Fibroblast of skin of left biceps (primary cell): ENCODE measurements around the gene ITGB6.
"Not testable (repeated sequence)": the region's sequence is repeated elsewhere in the genome, so short reads cannot be mapped to it uniquely, and the experiment has no call there.

Experiments
- DNase-seq, 2 experiments: peaks; one replicate each; pipeline ENCODE4 v3.0.0-alpha.2; 2013; ENCODE audit warnings: low read depth in 2 of 2

Gene ITGB6

DNA sequence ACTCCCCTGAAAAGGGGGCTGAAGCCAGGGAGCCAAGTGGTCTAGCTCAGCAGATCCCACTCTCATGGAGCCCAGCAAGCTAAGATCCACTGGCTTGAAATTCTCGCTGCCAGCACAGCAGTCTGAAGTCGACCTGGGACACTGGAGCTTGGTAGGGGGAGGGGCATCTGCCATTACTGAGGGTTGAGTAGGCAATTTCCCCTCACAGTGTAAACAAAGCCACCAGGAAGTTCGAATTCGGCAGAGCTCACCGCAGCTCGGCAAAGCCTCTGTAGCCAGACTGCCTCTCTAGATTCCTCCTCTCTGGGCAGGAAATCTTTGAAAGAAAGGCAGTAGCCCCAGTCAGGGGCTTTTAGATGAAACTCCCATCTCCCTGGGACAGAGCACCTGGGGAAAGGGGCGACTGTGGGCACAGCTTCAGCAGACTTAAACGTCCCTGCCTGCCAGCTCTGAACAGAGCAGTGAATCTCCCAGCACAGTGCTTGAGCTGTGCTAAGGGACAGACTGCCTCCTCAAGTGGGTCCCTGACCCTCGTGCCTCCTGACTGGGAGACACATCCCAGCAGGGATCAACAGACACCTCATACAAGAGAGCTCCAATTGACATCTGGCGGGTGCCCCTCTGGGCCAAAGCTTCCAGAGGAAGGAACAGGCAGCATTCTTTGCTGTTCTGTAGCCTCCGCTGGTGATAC lies 18.8 kb downstream of the ITGB6 start:
- not testable (repeated sequence) for DNase-seq

DNA sequence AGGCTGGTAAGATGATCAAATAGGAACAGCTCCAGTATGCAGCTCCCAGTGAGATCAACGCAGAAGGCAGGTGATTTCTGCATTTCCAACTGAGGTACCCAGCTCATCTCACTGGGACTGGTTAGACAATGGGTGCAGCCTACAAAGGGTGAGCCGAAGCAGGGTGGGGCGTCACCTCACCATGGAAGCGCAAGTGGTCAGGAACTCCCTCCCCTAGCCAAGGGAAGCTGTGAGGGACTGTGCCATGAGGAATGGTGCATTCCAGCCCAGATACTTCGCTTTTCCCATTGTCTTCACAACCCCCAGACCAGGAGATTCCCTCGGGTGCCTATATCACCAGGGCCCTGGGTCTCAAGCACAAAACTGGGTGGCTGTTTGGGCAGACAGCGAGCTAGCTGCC lies 19.4 kb downstream of the ITGB6 start:
- DNase-seq = not testable (repeated sequence)

DNA sequence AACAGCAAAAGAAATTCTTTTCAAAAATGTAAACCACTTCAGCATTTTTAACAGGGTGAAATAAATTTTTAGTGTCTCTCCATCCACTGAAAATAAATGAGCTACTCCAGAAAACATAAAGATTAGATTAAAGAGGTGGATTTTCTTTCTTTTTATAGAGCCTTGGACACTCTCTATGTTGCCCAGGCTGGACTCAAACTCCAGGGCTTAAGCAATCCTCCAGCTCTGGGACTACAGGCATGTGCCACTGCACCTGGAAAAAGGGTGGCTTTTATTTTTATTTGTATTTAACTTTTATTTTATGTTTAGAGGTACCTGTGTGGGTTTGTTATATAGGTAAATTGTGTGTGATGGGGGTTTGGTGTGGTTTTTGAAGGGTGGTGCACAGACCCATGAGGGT lies 19.9 kb downstream of the ITGB6 start:
- no peak for DNase-seq

DNA sequence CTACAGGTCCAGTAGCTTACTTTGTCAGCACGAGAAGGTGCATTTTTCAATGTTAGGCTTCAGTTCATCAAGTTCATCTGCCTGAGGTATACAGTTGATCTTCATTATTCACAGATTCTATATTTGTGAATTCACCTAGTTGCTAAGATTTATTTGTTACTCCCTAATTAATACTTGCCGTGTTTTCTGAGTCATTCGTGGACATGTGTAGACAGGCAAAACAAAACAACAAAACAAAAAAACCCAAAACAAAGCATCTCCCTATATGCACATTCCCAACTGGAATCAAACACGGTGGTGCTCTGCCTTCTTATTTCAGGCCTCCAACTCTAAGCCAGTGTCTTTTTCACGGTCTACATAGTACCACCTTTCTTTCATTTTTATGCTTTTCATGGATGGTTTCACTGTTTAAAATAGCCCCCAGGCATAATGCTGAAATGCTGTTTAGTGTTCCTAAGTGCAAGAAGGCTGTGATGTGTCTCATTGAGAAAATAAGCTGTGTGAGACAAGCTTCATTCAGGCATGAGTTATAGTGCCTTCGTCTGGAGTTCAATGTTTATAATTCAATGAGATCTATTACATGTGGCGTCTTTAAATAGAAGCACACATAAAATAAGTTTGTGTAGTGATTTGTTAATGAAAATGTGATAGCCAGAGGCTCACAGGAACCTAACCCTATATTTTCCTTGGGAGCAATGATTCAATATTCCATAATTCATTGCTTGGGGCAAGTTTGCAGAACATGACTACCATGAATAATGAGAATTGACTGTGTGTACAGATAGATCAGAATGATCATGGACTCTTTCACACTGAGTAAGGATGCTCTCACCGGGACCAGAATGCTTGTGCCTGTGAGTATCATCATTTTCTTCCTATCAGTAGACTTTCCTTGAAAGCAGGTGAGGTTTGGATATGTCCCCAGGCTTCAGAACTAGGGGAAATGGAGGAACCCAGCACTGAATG lies 24.6 kb downstream of the ITGB6 start:
- no peak for DNase-seq

DNA sequence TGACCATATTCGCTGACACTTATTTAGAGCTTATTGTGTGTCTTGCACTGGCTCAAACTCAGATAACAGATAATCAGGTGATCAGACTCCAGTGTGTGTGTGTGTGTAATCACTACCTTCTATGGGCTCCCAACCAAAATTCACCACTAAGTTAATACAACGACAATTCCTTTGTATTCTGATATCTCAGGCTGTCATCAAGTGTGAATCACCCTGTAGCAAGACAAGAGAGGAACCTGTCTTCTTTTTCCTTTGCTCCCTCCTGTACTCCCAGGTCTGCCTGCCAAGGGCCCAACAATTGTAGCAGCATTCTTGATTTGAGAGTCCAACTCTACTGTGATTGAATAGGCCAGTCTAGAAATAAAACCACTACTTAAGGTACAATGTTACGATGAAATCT lies 25.8 kb downstream of the ITGB6 start:
- DNase-seq = no peak

DNA sequence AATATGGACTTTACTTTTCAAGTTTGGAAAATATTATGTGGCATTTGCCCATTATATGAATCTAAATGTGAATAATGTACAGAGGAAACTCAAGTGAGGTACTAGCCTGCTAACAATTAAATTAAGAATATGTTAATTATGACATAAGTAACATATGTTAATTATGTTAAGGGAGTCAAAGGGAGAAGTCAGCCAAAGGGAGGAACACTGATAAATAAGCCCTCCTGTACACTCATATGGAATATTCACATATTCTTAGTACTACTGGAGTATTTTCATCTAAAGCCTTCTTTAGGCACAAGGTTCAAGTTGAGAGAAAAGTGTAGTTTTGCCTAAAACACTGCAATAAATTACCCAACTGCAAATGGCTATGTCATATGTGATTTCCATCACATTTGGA lies 30.1 kb downstream of the ITGB6 start:
- DNase-seq = no peak

DNA sequence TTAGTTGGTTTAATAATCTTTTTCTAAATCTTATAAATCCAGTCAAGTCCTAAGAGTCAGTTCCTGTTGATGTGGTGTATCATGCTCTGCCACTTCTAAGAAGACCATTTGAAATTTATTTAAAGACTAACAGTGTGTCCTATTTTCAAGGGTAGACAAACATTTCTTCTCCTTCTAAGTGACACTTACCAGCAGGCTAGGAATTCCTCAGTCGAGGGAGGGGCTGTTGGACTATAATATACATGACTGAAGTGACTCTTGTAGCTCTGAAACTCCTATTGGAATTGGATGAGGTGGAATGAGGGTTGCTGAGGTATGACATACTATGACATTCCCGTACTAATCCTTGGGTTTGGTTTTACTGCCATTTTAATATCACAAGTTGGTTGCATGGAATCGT lies 30.6 kb downstream of the ITGB6 start:
- no peak for DNase-seq

DNA sequence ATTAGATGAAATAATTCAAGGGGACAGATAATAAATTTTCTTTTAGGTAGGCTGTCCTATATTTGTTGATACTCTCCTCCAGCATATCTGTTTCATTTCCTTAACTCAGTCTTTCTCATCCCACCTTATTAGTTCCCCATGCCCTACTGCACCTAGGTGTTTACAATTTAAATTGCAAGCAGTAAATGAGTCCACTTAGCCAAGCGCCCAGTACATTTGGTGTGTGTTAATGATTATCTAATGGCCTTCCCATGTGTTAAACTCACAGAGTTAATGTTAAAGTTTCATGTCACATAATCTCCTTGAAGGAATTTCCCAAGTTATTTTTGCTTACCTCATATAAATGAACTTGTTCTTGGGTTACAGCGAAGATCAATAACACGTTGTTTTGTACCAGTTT lies 31.2 kb downstream of the ITGB6 start:
- DNase-seq = no peak

DNA sequence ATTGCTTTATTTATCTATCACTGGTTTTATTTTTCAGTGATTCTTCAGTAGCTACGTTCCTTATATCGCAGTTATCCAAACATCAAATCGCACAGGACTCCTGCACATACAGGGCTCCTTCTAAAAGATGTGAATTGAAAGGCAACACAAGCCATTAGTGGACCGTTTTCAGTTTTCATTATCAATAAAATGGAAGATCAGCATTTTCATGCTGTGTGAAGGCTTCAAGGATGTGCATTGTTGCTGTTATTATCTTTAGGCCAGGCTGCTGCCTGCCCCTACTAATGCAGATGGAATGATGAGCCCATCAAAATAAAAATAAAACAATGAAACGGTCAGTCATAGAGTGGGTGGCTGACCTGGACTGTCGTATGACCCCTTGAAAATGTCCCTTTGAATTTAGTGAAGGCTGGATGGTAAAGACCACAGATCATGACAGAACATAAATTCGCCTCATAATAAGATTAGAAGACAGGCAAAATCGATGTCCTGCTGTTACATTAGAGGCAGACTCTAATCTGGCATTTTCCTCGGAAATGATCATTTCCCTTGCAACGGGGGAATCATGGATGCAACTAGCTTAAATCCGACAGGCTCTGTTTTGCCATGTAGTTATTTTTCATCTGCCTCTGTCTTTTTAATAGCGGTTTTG lies 32.9 kb downstream of the ITGB6 start:
- DNase-seq = no peak

DNA sequence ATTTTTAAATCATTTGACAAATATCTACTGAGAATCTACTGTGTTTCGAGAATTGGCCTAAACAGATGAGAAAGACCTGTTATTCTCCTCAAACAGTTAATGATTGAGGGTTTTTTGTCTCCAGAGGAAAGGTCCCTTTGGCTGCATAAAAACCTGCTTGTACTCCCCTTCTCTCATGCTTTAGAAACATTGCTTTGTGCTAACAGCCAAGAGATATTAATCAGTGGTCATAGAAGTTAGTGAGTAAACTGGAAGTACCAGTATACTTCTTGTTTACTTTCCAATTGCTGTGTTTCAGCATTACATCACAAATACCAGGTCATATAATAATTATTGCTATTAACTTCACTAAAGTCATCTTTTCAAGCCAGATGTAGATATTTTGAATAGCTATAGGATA lies 34.1 kb downstream of the ITGB6 start:
- DNase-seq = no peak

DNA sequence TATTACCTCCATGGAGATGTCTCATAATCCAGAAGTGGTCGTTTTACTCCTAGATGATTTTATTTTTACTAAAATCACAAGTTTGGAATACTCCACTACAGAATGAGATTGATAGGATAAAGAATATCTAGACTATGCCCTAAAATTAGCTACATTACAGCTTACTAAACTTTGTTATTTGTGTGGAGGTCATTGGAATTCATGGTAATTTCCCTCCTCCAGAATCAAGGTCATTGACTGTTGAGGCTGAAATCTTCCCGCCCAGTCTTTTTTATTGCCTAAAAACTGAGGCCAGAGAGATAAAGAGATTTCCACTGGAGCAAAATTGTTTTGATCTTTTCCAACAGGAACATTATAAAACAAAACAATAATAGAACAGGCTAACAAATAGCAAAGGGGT lies 35.0 kb downstream of the ITGB6 start:
- DNase-seq = no peak

DNA sequence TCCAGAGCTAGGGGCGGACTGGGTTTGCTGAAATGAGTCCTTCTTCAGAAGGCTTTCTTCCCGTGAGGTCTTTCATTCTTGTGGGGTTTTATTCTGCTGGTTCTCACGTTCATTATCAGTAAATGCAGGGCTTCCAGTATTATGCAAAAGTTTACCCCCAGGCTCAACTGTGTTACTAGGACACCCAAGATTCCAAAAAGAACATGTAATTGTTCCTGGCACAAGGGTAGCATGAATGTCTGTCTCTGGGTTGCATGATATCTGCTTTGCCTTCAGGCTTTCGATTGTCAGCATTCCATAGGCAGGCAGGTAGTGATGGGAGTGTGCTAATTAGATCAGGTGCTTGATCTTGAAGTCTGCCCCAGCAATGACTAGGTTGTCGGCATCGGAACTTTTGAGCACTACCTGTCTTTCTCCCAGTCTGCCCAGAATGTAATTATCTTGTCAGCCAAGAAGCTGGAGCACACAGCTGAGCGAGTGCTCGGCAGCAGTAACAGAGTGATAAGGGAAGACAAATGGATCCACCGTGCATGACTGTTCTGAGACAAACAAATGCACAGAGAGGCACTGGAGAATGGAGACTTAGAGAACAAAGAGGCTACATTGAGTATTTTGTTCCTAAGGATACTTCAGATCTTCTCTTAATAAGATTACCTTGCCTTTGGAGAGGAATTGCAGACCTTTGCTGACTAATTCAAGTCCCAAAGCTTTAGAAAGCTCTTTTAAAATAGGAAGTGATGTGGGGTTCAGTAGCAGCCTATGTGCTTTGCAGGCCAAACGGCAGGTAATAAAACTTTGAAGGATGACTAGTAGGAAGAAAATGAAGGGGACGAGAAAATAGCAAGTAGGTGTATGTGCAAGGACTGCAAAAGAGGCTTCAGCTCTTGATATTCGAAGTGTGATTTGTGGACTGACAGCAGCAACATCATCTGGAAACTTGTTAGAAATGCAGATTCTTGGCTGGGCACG lies 41.9 kb downstream of the ITGB6 start:
- DNase-seq = no peak

DNA sequence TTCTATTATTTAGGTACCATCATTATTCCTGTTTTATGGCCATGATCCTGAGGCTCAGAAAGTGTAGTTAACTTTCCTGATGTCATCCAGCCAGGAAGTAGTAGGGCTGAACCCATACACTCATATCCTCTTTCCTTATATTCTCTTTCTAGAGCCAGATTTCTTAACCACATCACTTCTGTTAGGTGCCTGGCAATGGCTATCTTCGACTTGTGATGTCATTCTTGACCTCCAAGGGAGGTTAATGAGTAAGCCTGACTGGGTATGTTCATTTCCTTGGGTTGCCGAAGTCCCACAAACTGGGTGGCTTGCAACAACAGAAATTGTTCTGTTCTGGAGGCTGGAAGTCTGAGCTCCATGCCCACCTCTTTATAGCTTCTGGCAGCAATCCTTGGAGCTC lies 43.4 kb downstream of the ITGB6 start:
- DNase-seq = no peak

DNA sequence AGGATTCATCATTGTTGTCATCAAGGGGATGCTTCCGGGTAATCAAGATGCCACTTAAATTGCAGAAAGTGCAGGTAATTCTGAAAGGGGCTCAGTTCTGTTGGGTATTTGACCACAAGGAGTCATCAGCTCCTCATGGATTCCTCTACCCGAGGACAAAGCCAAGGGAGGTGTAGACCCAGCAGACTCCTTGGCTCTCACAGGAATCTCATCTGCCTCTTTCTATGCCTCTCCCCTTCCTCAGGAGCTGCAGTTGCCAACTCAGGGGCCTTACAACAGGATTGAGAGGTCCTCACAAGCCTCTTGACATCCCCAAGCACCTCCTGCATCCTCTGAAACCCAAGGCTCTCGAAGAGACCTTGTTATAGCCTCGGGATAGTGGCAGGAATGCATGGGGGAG lies 44.0 kb downstream of the ITGB6 start:
- DNase-seq = no peak

DNA sequence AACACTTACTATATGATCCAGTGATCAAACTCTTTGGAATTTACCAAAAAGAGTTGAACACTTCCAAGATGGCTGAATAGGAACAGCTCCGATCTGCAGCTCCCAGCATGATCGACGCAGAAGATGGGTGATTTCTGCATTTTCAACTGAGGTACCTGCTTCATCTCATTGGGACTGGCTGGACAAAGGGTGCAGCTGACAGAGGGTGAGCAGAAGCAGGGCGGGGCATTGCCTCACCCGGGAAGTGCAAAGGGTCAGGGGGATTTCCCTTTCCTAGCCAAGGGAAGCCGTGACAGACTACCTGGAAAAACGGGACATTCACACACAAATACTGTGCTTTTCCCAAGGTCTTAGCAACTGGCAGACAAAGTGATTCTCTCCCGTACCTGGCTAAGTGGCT lies 51.7 kb downstream of the ITGB6 start:
- DNase-seq = not testable (repeated sequence)

DNA sequence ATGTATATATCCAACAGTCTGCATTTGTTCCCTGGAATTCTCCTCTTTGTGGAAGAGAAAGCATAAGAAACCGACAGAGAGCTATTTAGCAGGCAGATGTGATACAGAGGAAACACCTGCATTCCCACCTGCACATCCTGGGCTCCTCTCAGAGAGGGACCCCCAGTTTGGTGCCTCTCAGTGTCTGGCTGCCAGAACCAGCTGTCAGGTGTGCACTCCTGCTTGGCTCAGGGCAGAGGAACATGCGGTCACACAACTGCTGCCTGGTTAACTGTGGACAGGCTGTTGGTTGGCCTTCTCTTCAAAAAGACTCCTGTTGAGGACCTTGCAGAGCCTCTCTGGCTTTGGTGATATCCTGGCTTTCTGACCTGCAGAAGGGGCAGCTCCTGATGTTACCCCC lies 54.6 kb downstream of the ITGB6 start:
- DNase-seq = no peak

DNA sequence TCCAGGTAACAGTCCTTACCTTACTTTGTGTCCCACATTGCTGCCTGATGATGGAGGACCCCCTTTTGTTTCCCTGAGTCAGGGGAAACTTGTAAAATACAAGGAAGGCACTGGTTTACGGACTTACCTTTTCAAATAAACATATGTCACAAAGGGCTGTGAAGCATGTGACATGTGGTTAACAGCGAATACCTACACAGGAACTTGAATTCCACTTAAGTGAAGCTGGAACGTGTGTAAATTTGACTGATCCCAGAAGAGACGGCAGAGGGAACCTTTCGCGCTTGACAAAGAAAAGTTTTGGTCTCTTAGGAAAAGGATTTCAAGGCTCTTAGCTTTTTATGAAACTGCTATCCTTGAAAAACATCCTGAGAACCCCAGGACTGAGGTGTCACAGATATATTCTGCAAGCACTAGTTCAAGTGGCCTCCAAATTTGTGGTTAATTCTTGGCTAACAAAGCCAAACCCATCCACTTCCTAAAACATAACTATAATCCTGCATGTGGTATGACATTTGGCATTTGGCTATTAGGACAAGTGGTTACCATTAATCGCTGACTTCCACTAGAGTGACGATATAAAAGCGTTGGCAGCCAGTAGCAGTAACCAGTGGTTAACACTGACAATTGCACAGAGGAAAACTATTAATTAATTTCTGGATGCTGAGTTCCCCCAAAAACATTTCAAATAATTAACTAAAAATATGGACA lies 55.6 kb downstream of the ITGB6 start:
- no peak for DNase-seq

DNA sequence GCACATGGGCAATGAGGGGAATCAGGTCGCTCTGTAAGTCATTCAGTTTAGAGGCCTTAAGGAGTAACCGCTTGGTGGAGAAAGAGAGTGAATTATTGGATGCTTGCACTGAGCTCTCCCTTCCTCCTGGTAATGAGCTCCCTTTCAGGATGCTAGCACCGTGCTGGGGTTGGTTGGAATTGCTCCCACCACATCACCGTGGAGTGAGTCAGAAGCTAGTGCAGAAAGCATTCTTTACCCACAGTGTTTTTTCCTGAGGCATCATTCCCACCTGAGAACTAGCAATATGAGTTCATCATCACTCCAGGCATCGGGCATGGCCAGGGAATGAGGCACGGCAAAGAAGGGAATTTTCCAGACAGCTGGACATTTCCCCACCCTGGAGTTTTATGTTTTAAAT lies 57.6 kb downstream of the ITGB6 start:
- DNase-seq = no peak

DNA sequence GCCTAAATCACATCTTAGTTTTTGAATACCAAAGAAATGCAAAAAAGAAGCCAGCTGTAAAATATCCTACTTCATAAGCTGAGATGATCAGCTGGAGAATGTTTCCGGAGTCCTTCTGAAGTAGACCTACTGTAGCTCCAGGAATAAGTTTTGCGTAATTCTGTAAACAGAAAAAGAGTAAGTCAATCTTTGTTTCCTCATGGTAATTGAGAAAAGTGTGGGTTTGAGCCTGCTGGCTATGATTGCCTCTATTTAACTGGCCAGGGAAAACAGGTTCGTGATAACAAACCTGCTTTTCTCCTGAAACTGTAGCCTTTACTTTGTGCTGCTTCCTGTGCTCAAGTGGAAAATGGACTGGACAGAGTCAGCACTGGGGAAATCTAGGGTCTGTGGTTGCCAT lies 58.2 kb downstream of the ITGB6 start:
- no peak for DNase-seq

DNA sequence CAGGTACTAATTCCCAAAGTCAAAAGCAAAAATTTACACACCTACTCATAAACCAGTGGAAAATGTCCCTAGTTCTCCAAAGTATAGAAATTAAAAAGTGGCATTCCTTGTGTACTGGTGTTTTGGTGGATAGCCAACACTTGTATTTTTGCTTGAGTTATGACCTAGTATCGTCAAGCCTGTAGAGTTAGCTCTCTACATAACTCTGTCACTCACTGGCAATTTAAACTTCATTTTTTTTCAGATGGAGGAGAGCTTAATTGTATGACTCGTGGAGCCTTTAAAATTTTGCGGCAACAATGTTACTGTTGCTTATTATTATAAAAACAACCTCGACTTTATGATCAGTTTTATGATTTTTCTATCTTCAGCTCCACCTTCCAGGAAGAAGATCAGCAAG lies 58.7 kb downstream of the ITGB6 start:
- no peak for DNase-seq

DNA sequence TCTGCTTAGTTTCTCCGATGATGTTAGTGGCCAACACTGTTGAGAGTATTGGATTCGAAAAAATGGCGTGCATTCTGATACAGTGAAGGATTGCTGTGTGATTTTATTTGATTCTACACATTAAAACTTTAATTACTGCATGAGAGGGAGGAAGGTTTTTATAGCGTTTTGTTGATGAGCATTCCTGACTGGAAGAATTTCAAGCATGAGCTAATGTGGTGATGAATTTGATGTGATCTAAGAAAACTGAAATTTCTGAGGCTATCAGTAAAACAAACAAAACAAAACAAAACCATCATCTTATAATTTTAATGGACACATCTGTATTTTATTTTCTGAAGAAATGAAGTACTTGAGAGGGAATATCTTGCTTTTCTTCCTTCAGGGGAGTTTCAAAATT lies 59.6 kb downstream of the ITGB6 start:
- DNase-seq = no peak
